Breast epithelium (tissue), 3 donors: ENCODE data around the gene CAB39.

Source experiments
- POLR2A ChIP-seq: fragments of 450-650 bp; IDR thresholded peaks from one replicate; pipeline ENCODE4 v1.6.1; 2016; ENCODE audit warnings: antibody characterized with exemption, mild to moderate bottlenecking, moderate library complexity
- TF ChIP-seq, protein P1 (sequence below), 3 donors: fragments of 450-650 bp; IDR thresholded peaks; one replicate each; pipeline ENCODE4 v1.5.1; 2016 to 2017; ENCODE audit warnings: antibody characterized with exemption in 3 of 3, mild to moderate bottlenecking in 3 of 3, moderate library complexity in 3 of 3

DNA sequence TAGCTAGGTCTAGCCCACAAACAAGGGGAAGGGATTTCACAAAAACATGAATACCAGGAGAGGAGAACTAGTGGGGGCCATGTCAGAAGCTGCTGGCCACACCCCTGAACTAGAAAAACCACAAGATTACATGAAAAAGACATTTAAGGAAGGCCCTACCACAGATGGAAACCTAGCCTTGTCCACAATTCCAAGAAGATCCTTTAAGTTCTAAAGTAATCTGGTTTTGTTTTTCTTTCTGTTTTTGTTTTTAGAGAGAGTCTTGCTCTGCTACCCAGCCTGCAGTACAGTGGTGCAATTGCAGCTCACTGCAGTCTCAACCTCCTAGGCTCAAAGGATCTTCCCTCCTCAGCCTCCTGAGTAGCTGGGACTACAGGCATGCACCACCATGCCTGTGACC, 34.2 kb upstream of the CAB39 start:
- TF ChIP-seq, protein P1, sequence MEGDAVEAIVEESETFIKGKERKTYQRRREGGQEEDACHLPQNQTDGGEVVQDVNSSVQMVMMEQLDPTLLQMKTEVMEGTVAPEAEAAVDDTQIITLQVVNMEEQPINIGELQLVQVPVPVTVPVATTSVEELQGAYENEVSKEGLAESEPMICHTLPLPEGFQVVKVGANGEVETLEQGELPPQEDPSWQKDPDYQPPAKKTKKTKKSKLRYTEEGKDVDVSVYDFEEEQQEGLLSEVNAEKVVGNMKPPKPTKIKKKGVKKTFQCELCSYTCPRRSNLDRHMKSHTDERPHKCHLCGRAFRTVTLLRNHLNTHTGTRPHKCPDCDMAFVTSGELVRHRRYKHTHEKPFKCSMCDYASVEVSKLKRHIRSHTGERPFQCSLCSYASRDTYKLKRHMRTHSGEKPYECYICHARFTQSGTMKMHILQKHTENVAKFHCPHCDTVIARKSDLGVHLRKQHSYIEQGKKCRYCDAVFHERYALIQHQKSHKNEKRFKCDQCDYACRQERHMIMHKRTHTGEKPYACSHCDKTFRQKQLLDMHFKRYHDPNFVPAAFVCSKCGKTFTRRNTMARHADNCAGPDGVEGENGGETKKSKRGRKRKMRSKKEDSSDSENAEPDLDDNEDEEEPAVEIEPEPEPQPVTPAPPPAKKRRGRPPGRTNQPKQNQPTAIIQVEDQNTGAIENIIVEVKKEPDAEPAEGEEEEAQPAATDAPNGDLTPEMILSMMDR (IDR thresholded peaks at IDR 0.05), result no peak
- no peak for TF ChIP-seq POLR2A
